Activated T-helper 1 cell treated with anti-CD3 and anti-CD28 coated beads, Interleukin-12 subunit alpha, Interleukin-12 subunit beta, Interleukin-2, Interleukin-4 antibody, amounts not matched to agents 30 ng/mL and 10 ng/mL and 1 ng/mL, durations not matched to agents 14 hours and 24 hours and 36 hours (primary cell): Measurements from ENCODE around the gene SIPA1L3. TPM values are rescaled to one million over a fixed set of nuclear protein-coding genes. Genes with fewer than 3 reads are reported as not detected.

ENCODE experiments used
- DNase-seq: peaks from one replicate; pipeline ENCODE4 v3.0.0; 2021; ENCODE audit warnings: low spot score
- H3K27ac Mint-ChIP-seq: one replicate; pipeline ENCODE4 v1.8.0; 2021; ENCODE audit warnings: mild to moderate bottlenecking, mixed read lengths
- H3K27me3 Mint-ChIP-seq: one replicate; pipeline ENCODE4 v1.8.0; 2022; ENCODE audit warnings: mild to moderate bottlenecking, moderate library complexity, mixed read lengths; ENCODE audit not compliant: insufficient read depth
- H3K36me3 Mint-ChIP-seq: one replicate; pipeline ENCODE4 v1.8.0; 2021; ENCODE audit warnings: low read depth, mixed read lengths
- H3K4me1 Mint-ChIP-seq: one replicate; pipeline ENCODE4 v1.8.0; 2021; ENCODE audit warnings: low read depth, mixed read lengths
- H3K4me3 Mint-ChIP-seq: one replicate; pipeline ENCODE4 v1.8.0; 2021; ENCODE audit warnings: mild to moderate bottlenecking, moderate library complexity, mixed read lengths
- H3K9me3 Mint-ChIP-seq: one replicate; pipeline ENCODE4 v1.8.0; 2021; ENCODE audit warnings: mixed read lengths
- intact Hi-C: fragments of 100-400 bp; cut with micrococcal nuclease; formaldehyde crosslinking; loops from one replicate; pipeline ENCODE4 v1.15.1; 2024
- total RNA-seq: library from RNA; stranded (reverse); gene quantifications from 2 replicates; pipeline ENCODE4 v1.2.3, GENCODE V29; 2022

The SIPA1L3 gene
- total RNA-seq, 1 donor from 2014 or later, result 16.7 TPM

GRCh38 chr19:37926711-37927110 is 19.7 kb downstream of the SIPA1L3 start:
- no peaks in the 10 kb centered on the region for H3K4me1 Mint-ChIP-seq
- H3K4me3 Mint-ChIP-seq, result no peak overlapping the region
- H3K27ac Mint-ChIP-seq, result no peak overlapping the region
- no peaks in the 10 kb centered on the region for H3K27me3 Mint-ChIP-seq
- no peaks in the 10 kb centered on the region for H3K9me3 Mint-ChIP-seq
- no peaks in the 10 kb centered on the region for H3K36me3 Mint-ChIP-seq
- DNase-seq, result no peak
- intact Hi-C loops, result no loop called here

DNA sequence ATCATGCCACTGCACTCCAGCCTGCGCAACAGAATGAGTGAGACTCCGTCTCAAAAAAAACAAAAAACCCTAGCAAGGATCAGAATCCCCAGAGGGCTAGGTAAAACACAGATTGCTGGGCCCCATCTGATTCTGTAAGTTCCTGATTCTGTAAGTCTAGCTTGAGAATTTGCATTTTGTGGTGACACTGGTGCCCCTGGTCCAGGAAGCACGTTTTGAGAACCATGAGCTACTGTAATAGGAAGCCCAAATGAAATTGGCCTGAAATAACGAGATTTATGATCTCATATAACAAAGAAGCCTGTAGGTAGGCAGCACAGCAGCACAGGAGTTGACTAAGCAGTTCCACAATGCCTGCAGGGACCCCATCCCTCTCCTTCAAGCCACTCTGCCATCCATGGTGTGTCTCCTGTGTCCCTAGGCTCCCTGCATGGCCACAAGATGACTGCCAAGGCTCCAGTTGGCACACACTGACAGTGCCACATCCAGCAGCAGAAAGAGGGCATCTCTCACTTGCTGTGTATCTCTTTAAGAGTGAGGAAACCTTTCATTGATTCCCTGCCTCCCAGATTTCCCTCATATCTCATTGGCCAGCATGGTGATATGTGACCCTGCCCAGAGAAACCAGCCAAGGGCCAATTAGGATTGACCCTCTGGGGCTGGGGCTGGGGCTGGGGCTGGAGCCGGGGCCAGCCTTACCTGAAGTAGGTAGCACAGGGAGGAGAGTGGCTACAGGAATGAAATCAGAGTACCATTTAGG is 21.7 kb downstream of the SIPA1L3 start:
- Mint-ChIP-seq H3K36me3 (peaks cover 2% of the 10 kb centered on the region), H3K4me1 (no peaks in the 10 kb centered on the region), H3K27me3 (no peaks in the 10 kb centered on the region), H3K27ac (no peak overlapping the region), H3K9me3 (peaks cover 4% of the 10 kb centered on the region), H3K4me3 (no peak overlapping the region)
- no peak for DNase-seq
- intact Hi-C loops, result no loop called here

GRCh38 chr19:37929355-37929923 is 22.4 kb downstream of the SIPA1L3 start:
- DNase-seq, result no peak
- peaks cover 3% of the 10 kb centered on the region for H3K36me3 Mint-ChIP-seq
- intact Hi-C loops, result no loop called here
- H3K9me3 Mint-ChIP-seq, result peaks cover 8% of the 10 kb centered on the region
- no peaks in the 10 kb centered on the region for H3K4me1 Mint-ChIP-seq
- no peaks in the 10 kb centered on the region for H3K27me3 Mint-ChIP-seq
- no peak overlapping the region for H3K27ac Mint-ChIP-seq
- no peak overlapping the region for H3K4me3 Mint-ChIP-seq

DNA sequence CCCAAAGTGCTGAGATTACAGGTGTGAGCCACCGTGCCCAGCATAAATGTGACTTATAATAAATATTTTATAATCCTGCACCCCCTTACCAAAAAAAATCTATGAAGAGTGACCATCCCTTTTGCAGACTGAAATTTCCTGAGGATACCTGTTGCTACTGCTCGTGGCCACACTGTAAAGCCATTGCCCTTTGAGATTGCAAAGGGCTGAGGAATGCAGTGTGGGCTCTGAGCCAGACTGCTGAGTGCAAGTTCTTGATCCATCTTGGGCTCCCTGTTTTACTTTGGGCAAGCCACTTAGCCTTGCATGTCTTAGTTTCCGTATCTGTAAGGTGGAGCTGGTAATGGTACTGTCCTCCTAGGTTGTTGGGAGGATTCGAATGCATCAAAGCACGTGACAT is 23.4 kb downstream of the SIPA1L3 start:
- peaks cover 17% of the 10 kb centered on the region for H3K9me3 Mint-ChIP-seq
- intact Hi-C loops, result no loop called here
- H3K36me3 Mint-ChIP-seq, result peaks cover 3% of the 10 kb centered on the region
- H3K27ac Mint-ChIP-seq, result no peak overlapping the region
- H3K4me3 Mint-ChIP-seq, result no peak overlapping the region
- H3K27me3 Mint-ChIP-seq, result no peaks in the 10 kb centered on the region
- no peak for DNase-seq
- H3K4me1 Mint-ChIP-seq, result no peaks in the 10 kb centered on the region

DNA sequence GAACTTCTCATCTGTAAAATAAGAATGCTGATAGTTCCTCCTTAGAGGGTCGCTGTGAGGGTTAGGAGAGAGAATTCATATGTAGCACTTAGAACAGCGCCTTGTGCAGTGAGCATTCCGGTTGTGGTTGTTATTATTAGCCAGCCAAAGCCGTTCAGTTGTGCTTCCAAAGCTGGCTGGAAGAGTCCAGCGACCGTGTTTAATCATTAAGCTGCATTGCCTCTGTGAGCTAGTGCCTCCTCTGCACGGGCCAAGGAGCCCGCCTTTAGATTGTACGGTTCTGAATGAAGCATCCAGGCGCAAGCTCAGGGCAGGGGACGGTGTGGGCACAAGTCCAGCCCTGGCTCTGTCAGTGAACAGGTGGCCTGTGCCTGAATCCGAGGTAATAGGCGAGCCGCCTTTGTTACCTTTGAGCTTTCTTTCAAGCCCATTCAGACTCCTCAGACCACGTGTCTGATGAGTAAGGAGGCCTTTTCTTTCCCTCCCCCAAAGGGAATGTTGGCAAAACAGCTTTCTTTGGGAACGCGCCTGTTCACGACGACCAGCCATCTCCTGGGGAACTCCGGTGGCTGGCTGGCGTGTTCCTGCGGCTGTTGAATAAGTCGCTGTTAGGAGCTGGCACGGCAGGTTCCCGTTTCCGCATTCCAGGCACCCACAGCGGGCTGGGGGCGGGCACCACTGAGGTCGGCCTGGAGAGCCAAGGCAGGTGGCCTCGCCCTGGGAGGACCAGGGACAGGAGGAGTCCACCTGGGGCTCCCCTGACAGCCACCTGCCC is 25.1 kb downstream of the SIPA1L3 start:
- DNase-seq, result no peak
- no peak overlapping the region for H3K27ac Mint-ChIP-seq
- no peaks in the 10 kb centered on the region for H3K4me1 Mint-ChIP-seq
- H3K9me3 Mint-ChIP-seq, result peaks cover 33% of the 10 kb centered on the region
- no peaks in the 10 kb centered on the region for H3K27me3 Mint-ChIP-seq
- intact Hi-C loops, result no loop called here
- H3K36me3 Mint-ChIP-seq, result peaks cover 3% of the 10 kb centered on the region
- no peak overlapping the region for H3K4me3 Mint-ChIP-seq

GRCh38 chr19:37932985-37933936 is 26.3 kb downstream of the SIPA1L3 start:
- Mint-ChIP-seq H3K27ac (no peak overlapping the region), H3K9me3 (peaks cover 33% of the 10 kb centered on the region), H3K27me3 (no peaks in the 10 kb centered on the region), H3K4me1 (no peaks in the 10 kb centered on the region), H3K36me3 (peaks cover 3% of the 10 kb centered on the region), H3K4me3 (no peak overlapping the region)
- intact Hi-C loops, result no loop called here
- no peak for DNase-seq

DNA sequence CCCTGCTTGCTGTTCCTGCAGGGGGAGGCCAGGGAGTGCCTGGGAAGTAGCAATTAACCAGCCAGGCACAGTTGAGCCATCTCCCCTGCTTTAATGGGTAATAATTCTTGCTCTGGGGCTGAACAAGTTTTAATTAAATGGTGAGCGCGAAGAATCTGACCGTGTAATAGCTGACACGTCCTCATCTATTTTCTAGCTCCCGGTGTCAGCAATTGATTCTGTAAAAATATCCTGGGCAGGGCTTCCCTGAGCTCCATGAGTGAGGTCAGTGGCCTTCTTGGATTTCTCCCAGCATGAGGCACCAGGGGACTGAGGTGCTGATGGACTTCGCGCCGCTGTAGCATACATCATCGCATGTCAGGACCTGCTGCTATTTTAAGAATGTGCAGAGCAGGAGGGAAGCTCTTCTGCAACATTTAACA is 26.9 kb downstream of the SIPA1L3 start:
- Mint-ChIP-seq H3K27me3 (no peaks in the 10 kb centered on the region), H3K27ac (no peak overlapping the region), H3K36me3 (peaks cover 3% of the 10 kb centered on the region), H3K4me1 (no peaks in the 10 kb centered on the region), H3K9me3 (peaks cover 33% of the 10 kb centered on the region), H3K4me3 (no peak overlapping the region)
- DNase-seq, result no peak
- intact Hi-C loops, result no loop called here

DNA sequence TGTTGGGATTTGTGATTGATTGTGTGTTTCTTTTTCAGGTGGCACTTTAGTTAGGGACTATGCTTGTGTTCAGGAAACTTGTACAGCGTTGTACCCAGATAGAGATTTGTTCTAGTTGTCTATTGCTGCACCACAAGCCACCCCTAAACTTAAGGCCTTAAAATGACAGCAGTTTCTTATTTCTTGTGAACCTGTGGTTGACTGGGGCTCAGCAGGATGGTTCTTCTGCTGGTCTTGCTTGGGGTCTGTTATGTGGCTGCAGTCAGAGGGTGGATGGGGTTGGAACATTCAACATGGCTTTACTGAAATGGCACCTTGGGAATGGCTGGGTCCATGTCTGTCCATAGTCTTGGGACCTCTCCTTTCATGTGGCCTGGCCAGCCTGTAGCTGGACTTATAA is 28.3 kb downstream of the SIPA1L3 start:
- intact Hi-C loops, result no loop called here
- Mint-ChIP-seq H3K27ac (no peak overlapping the region), H3K27me3 (no peaks in the 10 kb centered on the region), H3K36me3 (peaks cover 3% of the 10 kb centered on the region), H3K4me3 (no peak overlapping the region), H3K9me3 (peaks cover 33% of the 10 kb centered on the region), H3K4me1 (no peaks in the 10 kb centered on the region)
- no peak for DNase-seq

DNA sequence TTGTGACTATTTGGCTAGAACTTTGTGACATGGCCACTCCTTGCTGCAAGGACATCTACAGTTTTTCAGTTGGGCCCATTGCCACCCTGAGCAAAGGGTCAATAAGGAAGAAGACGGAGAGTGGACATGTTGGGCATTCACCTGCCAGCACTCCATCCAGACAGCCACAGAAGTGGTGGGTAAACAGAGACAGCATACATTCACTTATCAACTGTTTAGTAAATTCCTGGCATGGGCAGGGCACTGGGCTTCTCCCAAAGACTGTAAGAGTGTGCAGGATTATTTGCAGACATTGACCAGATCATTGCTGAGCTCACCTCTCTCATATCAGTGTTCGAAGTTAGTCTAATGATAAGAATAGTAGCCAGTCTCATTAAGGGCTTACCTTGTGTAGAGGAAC is 29.2 kb downstream of the SIPA1L3 start:
- H3K4me1 Mint-ChIP-seq, result no peaks in the 10 kb centered on the region
- no peak overlapping the region for H3K27ac Mint-ChIP-seq
- peaks cover 33% of the 10 kb centered on the region for H3K9me3 Mint-ChIP-seq
- H3K36me3 Mint-ChIP-seq, result peaks cover 3% of the 10 kb centered on the region
- DNase-seq, result no peak
- intact Hi-C loops, result no loop called here
- no peaks in the 10 kb centered on the region for H3K27me3 Mint-ChIP-seq
- no peak overlapping the region for H3K4me3 Mint-ChIP-seq

GRCh38 chr19:37936886-37937285 is 29.9 kb downstream of the SIPA1L3 start:
- Mint-ChIP-seq H3K9me3 (peaks cover 33% of the 10 kb centered on the region), H3K4me1 (no peaks in the 10 kb centered on the region), H3K27ac (no peak overlapping the region), H3K36me3 (peaks cover 3% of the 10 kb centered on the region), H3K27me3 (no peaks in the 10 kb centered on the region), H3K4me3 (no peak overlapping the region)
- no peak for DNase-seq
- intact Hi-C loops, result no loop called here

DNA sequence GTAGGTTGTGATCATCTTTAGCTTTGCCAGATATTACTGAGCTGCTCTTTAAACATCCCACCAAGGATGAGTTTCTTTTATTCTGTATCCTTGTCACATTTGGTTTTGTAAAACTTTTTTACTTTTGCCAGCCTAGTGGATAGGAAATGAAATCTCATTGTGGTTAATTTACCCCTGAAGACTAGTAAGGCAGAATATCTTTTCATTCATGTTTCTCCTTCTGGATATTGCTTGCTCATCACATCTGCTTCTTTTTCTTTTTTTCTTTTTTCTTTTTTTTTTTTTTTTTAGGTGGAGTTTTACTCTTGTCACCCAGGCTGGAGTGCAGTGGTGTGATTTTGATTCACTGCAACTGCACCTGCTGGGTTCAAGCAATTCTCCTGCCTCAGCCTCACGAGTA is 31.3 kb downstream of the SIPA1L3 start:
- no peak for DNase-seq
- H3K4me3 Mint-ChIP-seq, result no peak overlapping the region
- no peak overlapping the region for H3K27ac Mint-ChIP-seq
- peaks cover 2% of the 10 kb centered on the region for H3K36me3 Mint-ChIP-seq
- peaks cover 31% of the 10 kb centered on the region for H3K9me3 Mint-ChIP-seq
- H3K27me3 Mint-ChIP-seq, result no peaks in the 10 kb centered on the region
- H3K4me1 Mint-ChIP-seq, result no peaks in the 10 kb centered on the region
- intact Hi-C loops, result no loop called here

DNA sequence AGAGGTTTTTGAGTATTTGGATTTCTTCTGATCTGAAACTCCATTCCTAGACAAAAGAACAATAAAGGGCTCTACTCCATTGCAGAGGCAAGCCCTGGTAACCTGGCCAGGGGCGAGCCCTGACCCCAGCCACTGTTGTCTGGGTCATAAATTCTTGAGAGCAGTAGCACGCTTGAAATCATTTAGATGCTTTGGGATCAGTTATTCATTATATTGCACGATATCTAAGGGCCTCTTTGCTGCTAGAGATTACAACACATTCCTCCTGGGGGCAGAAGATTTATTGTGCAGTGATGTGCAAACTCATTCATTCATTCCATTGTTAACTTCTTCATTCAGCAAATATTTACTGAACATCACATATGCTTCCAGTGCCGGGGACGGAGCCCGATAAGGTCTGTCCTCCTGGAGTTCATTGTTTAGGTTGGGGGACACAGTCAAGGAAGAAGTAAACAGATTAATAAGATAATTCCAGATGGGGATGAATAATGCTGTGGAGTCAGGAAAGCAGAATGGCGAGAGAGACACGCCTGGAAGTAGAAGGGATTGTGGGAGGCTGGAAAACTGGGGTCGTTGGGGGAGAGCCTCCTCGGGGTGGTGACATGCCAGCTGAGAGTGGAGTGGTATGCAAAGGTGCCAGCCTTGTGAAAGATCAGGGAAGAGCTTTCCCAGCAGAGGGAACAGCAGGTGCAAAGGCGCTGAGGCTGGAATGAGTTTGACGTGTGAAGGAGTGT is 34.9 kb downstream of the SIPA1L3 start:
- no peaks in the 10 kb centered on the region for H3K27me3 Mint-ChIP-seq
- no peaks in the 10 kb centered on the region for H3K36me3 Mint-ChIP-seq
- H3K27ac Mint-ChIP-seq, result no peak overlapping the region
- no peak overlapping the region for H3K4me3 Mint-ChIP-seq
- no peaks in the 10 kb centered on the region for H3K4me1 Mint-ChIP-seq
- peaks cover under 1% of the 10 kb centered on the region for H3K9me3 Mint-ChIP-seq
- no peak for DNase-seq
- intact Hi-C loops, result no loop called here
